Neutrophil (primary cell): ENCODE measurements around the gene SOX10.

Source experiments
- H3K27ac ChIP-seq: fragments of 200-600 bp; sonication (generic); 2 replicates; pipeline ENCODE4 v1.5.1; 2016; ENCODE audit warnings: mild to moderate bottlenecking, moderate library complexity
- H3K27me3 ChIP-seq: fragments of 200-600 bp; sonication (generic); 2 replicates; pipeline ENCODE4 v1.6.0; 2016; ENCODE audit warnings: mild to moderate bottlenecking
- H3K36me3 ChIP-seq: fragments of 200-600 bp; sonication (generic); 2 replicates; pipeline ENCODE4 v1.5.1; 2017
- H3K4me1 ChIP-seq, 2 experiments: fragments of 200-600 bp in 1 of 2; sonication (generic) in 1 of 2; 1 replicate in 1 of 2; 2 replicates in 1 of 2; pipeline versions ENCODE4 v1.5.1 to v1.6.1; 2013 to 2016; ENCODE audit warnings: low read depth in 1 of 2, low read length in 1 of 2, mild to moderate bottlenecking in 1 of 2, moderate library complexity in 1 of 2; ENCODE audit not compliant: control insufficient read depth in 1 of 2, insufficient read depth in 1 of 2
- H3K4me3 ChIP-seq, 2 experiments: fragments of 200-600 bp in 1 of 2; sonication (generic) in 1 of 2; 1 replicate in 1 of 2; 2 replicates in 1 of 2; pipeline ENCODE4 v1.5.1; 2013 to 2016; ENCODE audit warnings: low read depth in 1 of 2, low read length in 1 of 2, mild to moderate bottlenecking in 1 of 2, moderate library complexity in 1 of 2
- H3K9me3 ChIP-seq: fragments of 200-600 bp; sonication (generic); 2 replicates; pipeline ENCODE4 v1.5.1; 2016
- TF ChIP-seq, protein P1 (sequence below): fragments of 200-600 bp; sonication (generic); IDR thresholded peaks from 2 replicates; pipeline ENCODE4 v1.5.1; 2016; ENCODE audit warnings: antibody characterized with exemption

The SOX10 gene

DNA sequence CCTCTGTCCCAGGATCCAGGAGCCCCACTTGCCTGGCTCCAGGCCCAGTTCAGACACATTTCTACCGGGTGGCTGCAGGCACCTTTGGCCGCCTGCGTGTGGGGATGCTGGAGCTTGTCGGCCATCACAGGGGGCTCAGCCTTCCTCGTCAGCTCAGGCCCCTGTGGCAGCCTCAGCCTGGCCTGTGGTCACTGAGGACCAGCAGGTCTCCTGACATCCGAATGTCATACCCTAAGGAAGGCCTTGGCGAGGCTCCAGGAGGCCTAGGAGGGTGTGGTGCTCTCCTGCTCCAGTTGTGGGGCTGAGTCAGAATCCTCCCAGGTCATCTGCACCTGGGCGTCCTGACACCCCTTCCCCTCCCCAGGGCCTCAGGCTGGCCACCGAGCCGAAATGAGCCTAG is 14.9 kb upstream of the SOX10 start:
- H3K4me1 ChIP-seq: no peaks in the 10 kb centered on the region
- H3K36me3 ChIP-seq: no peaks in the 10 kb centered on the region
- no peak overlapping the region for H3K4me3 ChIP-seq
- no peaks in the 10 kb centered on the region for H3K27me3 ChIP-seq
- TF ChIP-seq, protein P1, sequence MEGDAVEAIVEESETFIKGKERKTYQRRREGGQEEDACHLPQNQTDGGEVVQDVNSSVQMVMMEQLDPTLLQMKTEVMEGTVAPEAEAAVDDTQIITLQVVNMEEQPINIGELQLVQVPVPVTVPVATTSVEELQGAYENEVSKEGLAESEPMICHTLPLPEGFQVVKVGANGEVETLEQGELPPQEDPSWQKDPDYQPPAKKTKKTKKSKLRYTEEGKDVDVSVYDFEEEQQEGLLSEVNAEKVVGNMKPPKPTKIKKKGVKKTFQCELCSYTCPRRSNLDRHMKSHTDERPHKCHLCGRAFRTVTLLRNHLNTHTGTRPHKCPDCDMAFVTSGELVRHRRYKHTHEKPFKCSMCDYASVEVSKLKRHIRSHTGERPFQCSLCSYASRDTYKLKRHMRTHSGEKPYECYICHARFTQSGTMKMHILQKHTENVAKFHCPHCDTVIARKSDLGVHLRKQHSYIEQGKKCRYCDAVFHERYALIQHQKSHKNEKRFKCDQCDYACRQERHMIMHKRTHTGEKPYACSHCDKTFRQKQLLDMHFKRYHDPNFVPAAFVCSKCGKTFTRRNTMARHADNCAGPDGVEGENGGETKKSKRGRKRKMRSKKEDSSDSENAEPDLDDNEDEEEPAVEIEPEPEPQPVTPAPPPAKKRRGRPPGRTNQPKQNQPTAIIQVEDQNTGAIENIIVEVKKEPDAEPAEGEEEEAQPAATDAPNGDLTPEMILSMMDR: no peak
- no peaks in the 10 kb centered on the region for H3K9me3 ChIP-seq
- H3K27ac ChIP-seq: no peak overlapping the region

DNA sequence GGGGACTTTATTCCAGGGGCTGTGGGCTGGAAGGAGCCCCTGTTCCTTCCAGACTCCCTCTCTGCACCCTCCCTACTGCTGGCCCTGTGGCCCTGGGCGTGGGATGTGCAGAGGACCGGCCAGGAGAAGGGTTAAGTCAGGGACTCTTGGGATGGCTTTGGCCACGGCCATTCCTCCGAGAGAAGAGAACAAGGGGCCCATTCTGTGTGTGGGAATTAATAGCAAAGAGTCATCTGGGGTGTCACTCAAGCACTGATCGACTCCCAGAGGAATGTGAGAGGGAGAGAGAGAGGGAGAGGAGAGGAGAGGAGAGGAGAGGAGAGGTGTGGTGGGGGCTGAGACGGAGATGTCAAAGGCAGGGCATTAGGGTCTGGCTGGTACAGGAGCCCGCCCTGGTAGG is 14.2 kb upstream of the SOX10 start:
- no peak overlapping the region for H3K27ac ChIP-seq
- TF ChIP-seq, protein P1: no peak
- no peaks in the 10 kb centered on the region for H3K27me3 ChIP-seq
- no peaks in the 10 kb centered on the region for H3K9me3 ChIP-seq
- no peak overlapping the region for H3K4me3 ChIP-seq
- H3K4me1 ChIP-seq: no peaks in the 10 kb centered on the region
- no peaks in the 10 kb centered on the region for H3K36me3 ChIP-seq

DNA sequence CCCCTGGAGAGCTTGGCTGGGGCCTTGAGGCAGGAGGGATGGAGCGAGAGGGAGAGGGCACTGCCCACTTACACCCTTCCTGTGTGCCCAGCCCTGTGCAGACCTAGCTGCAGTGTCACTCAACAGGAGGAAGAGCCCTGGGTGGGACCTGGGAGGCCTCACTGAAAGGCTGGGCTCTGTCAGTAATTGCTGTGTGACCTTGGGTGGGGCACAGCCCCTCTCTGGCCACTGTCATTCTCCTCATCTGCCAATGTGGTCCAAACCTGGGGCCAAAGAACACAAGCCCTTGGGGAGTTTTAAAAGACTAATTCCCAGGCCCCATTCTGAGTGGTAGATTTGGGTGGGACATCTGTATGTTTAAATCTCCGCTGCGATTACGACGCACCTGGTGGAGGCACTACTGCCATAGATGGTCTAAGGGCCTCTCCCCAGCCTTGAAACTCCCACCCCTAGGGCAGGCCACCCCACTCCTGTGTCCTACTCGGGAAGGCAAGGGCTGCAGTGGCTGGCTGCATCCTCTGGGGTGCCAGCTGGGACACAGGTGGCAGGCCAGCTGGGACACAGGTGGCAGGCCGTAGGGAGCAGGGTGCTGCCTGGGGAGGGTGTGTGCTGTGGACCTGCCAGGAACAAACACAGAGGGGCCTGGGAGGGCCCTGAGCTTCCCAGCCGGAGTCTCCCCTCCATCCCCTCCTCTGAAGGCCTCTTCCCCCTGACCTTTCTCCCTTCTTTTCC is 12.3 kb upstream of the SOX10 start:
- Histone ChIP-seq H3K9me3 (no peaks in the 10 kb centered on the region), H3K36me3 (no peaks in the 10 kb centered on the region), H3K4me1 (no peaks in the 10 kb centered on the region), H3K27ac (no peak overlapping the region), H3K4me3 (no peak overlapping the region), H3K27me3 (no peaks in the 10 kb centered on the region)
- TF ChIP-seq, protein P1: no peak

DNA sequence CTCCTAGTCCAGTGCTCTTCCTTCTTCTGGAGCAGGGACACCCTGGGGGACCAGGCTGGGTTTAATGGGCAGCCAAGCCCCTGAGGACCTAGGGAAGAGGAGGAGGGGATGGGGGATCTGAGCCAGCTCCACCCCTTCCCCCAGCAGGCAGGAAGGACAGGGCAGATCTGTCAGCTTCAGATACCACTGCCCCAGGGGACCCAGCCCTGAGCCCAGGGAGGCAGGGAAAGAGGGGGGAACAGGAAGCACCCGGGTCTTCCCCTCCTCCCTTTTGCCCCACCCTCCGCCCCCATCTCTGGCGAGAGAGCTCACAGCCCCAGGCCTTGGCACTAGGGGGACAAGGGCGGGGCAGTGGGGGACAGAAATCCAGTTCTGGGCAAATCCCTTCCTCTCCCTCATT is 11.7 kb upstream of the SOX10 start:
- Histone ChIP-seq H3K4me1 (no peaks in the 10 kb centered on the region), H3K4me3 (no peak overlapping the region), H3K27ac (no peak overlapping the region), H3K36me3 (no peaks in the 10 kb centered on the region), H3K27me3 (no peaks in the 10 kb centered on the region), H3K9me3 (no peaks in the 10 kb centered on the region)
- TF ChIP-seq, protein P1: no peak

DNA sequence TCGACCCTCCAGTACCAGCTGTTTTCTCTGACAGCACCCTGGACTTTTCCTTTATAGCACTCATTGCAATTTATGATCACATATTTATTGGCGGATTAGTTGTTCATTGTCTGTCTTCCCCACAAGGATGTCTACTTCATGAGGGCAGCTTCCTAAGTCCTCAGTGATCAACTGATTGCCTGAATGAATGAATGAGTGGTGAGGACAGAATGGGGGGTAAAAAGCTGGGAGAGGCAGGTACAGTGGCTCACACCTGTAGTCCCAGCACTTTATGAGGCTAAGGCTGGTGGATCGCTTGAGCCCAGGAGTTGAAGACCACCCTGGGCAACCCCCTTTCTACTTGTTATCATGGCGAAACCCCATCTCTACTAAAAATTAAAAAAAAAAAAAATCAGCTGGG is 11.1 kb upstream of the SOX10 start:
- Histone ChIP-seq H3K27ac (no peak overlapping the region), H3K4me3 (no peak overlapping the region), H3K9me3 (no peaks in the 10 kb centered on the region), H3K36me3 (no peaks in the 10 kb centered on the region), H3K27me3 (no peaks in the 10 kb centered on the region), H3K4me1 (no peaks in the 10 kb centered on the region)
- TF ChIP-seq, protein P1: no peak

DNA sequence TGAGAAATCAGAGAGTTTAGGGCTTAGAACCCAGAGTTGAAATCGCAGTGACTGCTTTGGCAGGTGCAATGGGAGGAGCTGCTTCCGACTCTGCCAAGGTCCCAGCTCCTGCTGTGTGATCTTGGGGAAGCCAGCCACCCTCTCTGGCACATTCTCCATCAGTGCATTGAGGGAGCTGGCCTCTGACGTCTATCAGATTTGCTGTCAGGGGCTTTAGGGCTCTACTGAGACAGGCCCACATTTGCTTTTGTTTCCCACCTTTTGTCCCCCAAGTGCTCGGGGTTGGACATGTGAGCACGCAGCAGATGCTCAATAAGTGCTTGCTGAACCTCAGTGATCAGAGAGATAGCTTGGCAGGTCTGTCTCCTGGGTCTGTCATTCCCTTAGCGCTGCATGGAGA is 10.6 kb upstream of the SOX10 start:
- Histone ChIP-seq H3K36me3 (no peaks in the 10 kb centered on the region), H3K4me3 (no peak overlapping the region), H3K9me3 (no peaks in the 10 kb centered on the region), H3K4me1 (no peaks in the 10 kb centered on the region), H3K27me3 (no peaks in the 10 kb centered on the region), H3K27ac (no peak overlapping the region)
- TF ChIP-seq, protein P1: no peak
